HepG2 (cell line): ENCODE results near the gene USP14. TPM values are rescaled to one million over a fixed set of nuclear protein-coding genes. Genes with fewer than 3 reads are reported as not detected.

Experiments used
- ATAD3A ChIP-seq: sonication (generic); formaldehyde crosslinking; IDR thresholded peaks from 2 replicates; pipeline ENCODE4 v1.4.0; 2020; ENCODE audit warnings: missing genetic modification reagents
- CEBPB ChIP-seq: IDR thresholded peaks from 2 replicates; pipeline ENCODE4 v1.6.1; 2011; ENCODE audit warnings: low read depth, low read length, improper control_type of control experiment, borderline replicate concordance
- HMG20A ChIP-seq: IDR thresholded peaks from 2 replicates; pipeline ENCODE4 v1.6.1; 2016; ENCODE audit warnings: borderline replicate concordance
- NFYC ChIP-seq: IDR thresholded peaks from 2 replicates; pipeline ENCODE4 v1.6.1; 2016; ENCODE audit warnings: missing genetic modification reagents, missing compliant biosample characterization
- NR2F6 ChIP-seq, 2 experiments: IDR thresholded peaks; 2 replicates each; pipeline ENCODE4 v1.6.1; 2016; ENCODE audit warnings: antibody characterized with exemption in 1 of 2, mild to moderate bottlenecking in 1 of 2
- ONECUT2 ChIP-seq: sonication (generic); formaldehyde crosslinking; IDR thresholded peaks from 2 replicates; pipeline ENCODE4 v1.4.0; 2020; ENCODE audit warnings: missing genetic modification reagents
- RFXANK ChIP-seq: IDR thresholded peaks from 2 replicates; pipeline ENCODE4 v1.6.1; 2016
- SATB2 ChIP-seq: sonication (generic); formaldehyde crosslinking; IDR thresholded peaks from 2 replicates; pipeline ENCODE4 v1.5.0; 2020; ENCODE audit warnings: missing genetic modification reagents
- SIX1 ChIP-seq: sonication (generic); formaldehyde crosslinking; IDR thresholded peaks from 2 replicates; pipeline ENCODE4 v1.4.0; 2020; ENCODE audit warnings: missing genetic modification reagents, borderline replicate concordance
- ZBTB8A ChIP-seq: sonication (generic); formaldehyde crosslinking; IDR thresholded peaks from 2 replicates; pipeline ENCODE4 v1.4.0; 2020; ENCODE audit warnings: mild to moderate bottlenecking, low read depth, missing genetic modification reagents, borderline replicate concordance
- ZMYM4 ChIP-seq: sonication (generic); formaldehyde crosslinking; IDR thresholded peaks from 2 replicates; pipeline ENCODE4 v1.8.1; 2023; ENCODE audit warnings: mild to moderate bottlenecking, missing genetic modification reagents
- ZNF33B ChIP-seq: sonication (generic); formaldehyde crosslinking; IDR thresholded peaks from 2 replicates; pipeline ENCODE4 v1.5.1; 2020; ENCODE audit warnings: mild to moderate bottlenecking, missing genetic modification reagents
- ZNF441 ChIP-seq: sonication (generic); formaldehyde crosslinking; IDR thresholded peaks from 2 replicates; pipeline ENCODE4 v1.7.0; 2021; ENCODE audit warnings: missing genetic modification reagents, borderline replicate concordance
- ZNF567 ChIP-seq: sonication (generic); formaldehyde crosslinking; IDR thresholded peaks from 2 replicates; pipeline ENCODE4 v1.8.1; 2023; ENCODE audit warnings: mild to moderate bottlenecking, missing genetic modification reagents, borderline replicate concordance
- ZNF660 ChIP-seq: sonication (generic); formaldehyde crosslinking; IDR thresholded peaks from 2 replicates; pipeline ENCODE4 v1.5.1; 2020; ENCODE audit warnings: mild to moderate bottlenecking, low read depth, missing genetic modification reagents, borderline replicate concordance
- ZNF747 ChIP-seq: sonication (generic); formaldehyde crosslinking; IDR thresholded peaks from 2 replicates; pipeline ENCODE4 v1.8.1; 2023; ENCODE audit warnings: missing genetic modification reagents, mild to moderate bottlenecking, borderline replicate concordance
- polyA plus RNA-seq, 8 experiments: library from polyadenylated mRNA; depleted of rRNA in 3 of 8; stranded (reverse) in 7 of 8; unstranded in 1 of 8; fragments of >200 nt; fragmentation: Illumina TruSeq in 4 of 8; extraction: Trizol in 4 of 8; gene quantifications; 2 replicates each; pipeline versions ENCODE4 v1.2.1 to v1.2.3, GENCODE V29; 2011 to 2016; ENCODE audit warnings: low read depth in 4 of 8, missing spikeins in 1 of 8, mixed read lengths in 1 of 8; ENCODE audit not compliant: insufficient read depth in 1 of 8
- total RNA-seq, 5 experiments: library from RNA; depleted of rRNA; stranded (reverse); fragments of >200 nt; fragmentation: Illumina TruSeq; extraction: Trizol; gene quantifications; 2 replicates each; pipeline ENCODE4 v1.2.3, GENCODE V29; 2016; ENCODE audit warnings: low read depth in 1 of 5
- TF ChIP-seq, protein P1 (sequence below): IDR thresholded peaks from 2 replicates; pipeline ENCODE4 v1.6.1; 2016; ENCODE audit warnings: mild to moderate bottlenecking
- TF ChIP-seq, protein P2 (sequence below): sonication (generic); formaldehyde crosslinking; IDR thresholded peaks from 2 replicates; pipeline ENCODE4 v1.8.1; 2023; ENCODE audit warnings: missing genetic modification reagents, mild to moderate bottlenecking, borderline replicate concordance
- TF ChIP-seq, protein P3 (sequence below): sonication (generic); formaldehyde crosslinking; IDR thresholded peaks from 2 replicates; pipeline ENCODE4 v1.5.0; 2020; ENCODE audit warnings: missing genetic modification reagents, mild to moderate bottlenecking, borderline replicate concordance
- TF ChIP-seq, protein P4 (sequence below): sonication (generic); formaldehyde crosslinking; IDR thresholded peaks from 2 replicates; pipeline ENCODE4 v1.4.0; 2020; ENCODE audit warnings: missing genetic modification reagents
- TF ChIP-seq, protein P5 (sequence below): sonication (generic); formaldehyde crosslinking; IDR thresholded peaks from 2 replicates; pipeline ENCODE4 v1.4.0; 2020; ENCODE audit warnings: low read depth, missing genetic modification reagents

Gene USP14
- total and polyA plus RNA-seq, 2 of the 13 experiments (the other 11 are each of a cell fraction or from before 2014, with no cell fraction given) = 14.7 to 16.6 TPM

DNA sequence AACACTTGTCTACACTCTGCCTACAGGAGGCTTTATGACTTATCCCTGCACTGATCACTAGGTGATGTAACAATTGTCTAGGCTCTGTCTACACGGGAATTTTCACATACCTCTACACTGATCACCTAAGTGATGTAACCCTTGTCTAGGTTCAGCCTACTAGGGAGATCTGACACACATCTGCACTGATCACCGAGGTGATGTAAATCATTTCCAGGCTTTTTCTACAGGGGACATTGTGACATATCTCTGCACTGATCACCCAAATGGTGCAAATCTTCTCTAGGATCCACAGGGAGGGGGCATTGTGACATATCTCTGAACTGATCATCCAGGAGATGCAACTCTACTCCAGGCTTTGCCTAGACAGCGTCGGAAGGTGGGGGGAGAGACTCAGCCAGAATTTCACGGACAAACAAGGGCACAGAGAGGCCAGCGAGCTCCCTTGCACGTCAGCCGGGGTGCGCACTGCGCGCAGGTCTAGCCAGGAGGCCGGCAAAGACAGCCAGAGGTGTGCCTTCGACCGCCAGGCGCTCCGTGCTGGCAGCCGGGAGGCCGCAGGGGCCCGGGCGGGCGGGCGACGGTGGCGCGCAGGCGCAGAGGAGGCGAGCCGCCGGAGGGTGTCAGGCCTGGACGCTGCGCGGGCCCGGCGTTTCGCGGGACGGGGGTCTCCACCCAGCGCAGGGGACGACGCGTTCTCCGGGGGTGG lies 46.9 kb upstream of the USP14 start (continued):
- TF ChIP-seq, protein P1, sequence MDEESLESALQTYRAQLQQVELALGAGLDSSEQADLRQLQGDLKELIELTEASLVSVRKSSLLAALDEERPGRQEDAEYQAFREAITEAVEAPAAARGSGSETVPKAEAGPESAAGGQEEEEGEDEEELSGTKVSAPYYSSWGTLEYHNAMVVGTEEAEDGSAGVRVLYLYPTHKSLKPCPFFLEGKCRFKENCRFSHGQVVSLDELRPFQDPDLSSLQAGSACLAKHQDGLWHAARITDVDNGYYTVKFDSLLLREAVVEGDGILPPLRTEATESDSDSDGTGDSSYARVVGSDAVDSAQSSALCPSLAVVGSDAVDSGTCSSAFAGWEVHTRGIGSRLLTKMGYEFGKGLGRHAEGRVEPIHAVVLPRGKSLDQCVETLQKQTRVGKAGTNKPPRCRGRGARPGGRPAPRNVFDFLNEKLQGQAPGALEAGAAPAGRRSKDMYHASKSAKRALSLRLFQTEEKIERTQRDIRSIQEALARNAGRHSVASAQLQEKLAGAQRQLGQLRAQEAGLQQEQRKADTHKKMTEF (CRISPR knock-in tag) = no peak
- TF ChIP-seq ONECUT2 (CRISPR knock-in tag) (no peak), ZBTB8A (CRISPR knock-in tag) (no peak), ZNF441 (no peak; the same call in 1 of the 2 replicates), ZNF33B (CRISPR knock-in tag) (no peak), HMG20A (CRISPR knock-in tag) (no peak), NR2F6 (IDR thresholded peaks at IDR 0.05) (no peak), NR2F6 (CRISPR knock-in tag; IDR thresholded peaks at IDR 0.05) (no peak), ZNF660 (CRISPR knock-in tag) (no peak), ZNF747 (CRISPR knock-in tag) (no peak), SATB2 (CRISPR knock-in tag) (no peak), SIX1 (CRISPR knock-in tag) (no peak), ZNF567 (CRISPR knock-in tag) (no peak), NFYC (CRISPR knock-in tag) (no peak), RFXANK (no peak), ATAD3A (CRISPR knock-in tag) (no peak), CEBPB (peak; percentile 38; the same call in 1 of the 2 replicates), ZMYM4 (peak; percentile 60; the same call in 1 of the 2 replicates)
- TF ChIP-seq, protein P2, sequence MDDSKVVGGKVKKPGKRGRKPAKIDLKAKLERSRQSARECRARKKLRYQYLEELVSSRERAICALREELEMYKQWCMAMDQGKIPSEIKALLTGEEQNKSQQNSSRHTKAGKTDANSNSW (CRISPR knock-in tag) = peak; percentile 80; the same call in 1 of the 2 replicates
- TF ChIP-seq, protein P3, sequence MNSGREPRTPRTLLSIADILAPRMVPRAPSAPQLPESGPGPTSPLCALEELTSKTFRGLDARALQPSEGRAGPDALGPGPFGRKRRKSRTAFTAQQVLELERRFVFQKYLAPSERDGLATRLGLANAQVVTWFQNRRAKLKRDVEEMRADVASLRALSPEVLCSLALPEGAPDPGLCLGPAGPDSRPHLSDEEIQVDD (CRISPR knock-in tag) = peak; percentile 94
- TF ChIP-seq, protein P4, sequence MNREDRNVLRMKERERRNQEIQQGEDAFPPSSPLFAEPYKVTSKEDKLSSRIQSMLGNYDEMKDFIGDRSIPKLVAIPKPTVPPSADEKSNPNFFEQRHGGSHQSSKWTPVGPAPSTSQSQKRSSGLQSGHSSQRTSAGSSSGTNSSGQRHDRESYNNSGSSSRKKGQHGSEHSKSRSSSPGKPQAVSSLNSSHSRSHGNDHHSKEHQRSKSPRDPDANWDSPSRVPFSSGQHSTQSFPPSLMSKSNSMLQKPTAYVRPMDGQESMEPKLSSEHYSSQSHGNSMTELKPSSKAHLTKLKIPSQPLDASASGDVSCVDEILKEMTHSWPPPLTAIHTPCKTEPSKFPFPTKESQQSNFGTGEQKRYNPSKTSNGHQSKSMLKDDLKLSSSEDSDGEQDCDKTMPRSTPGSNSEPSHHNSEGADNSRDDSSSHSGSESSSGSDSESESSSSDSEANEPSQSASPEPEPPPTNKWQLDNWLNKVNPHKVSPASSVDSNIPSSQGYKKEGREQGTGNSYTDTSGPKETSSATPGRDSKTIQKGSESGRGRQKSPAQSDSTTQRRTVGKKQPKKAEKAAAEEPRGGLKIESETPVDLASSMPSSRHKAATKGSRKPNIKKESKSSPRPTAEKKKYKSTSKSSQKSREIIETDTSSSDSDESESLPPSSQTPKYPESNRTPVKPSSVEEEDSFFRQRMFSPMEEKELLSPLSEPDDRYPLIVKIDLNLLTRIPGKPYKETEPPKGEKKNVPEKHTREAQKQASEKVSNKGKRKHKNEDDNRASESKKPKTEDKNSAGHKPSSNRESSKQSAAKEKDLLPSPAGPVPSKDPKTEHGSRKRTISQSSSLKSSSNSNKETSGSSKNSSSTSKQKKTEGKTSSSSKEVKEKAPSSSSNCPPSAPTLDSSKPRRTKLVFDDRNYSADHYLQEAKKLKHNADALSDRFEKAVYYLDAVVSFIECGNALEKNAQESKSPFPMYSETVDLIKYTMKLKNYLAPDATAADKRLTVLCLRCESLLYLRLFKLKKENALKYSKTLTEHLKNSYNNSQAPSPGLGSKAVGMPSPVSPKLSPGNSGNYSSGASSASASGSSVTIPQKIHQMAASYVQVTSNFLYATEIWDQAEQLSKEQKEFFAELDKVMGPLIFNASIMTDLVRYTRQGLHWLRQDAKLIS (CRISPR knock-in tag) = no peak
- TF ChIP-seq, protein P5, sequence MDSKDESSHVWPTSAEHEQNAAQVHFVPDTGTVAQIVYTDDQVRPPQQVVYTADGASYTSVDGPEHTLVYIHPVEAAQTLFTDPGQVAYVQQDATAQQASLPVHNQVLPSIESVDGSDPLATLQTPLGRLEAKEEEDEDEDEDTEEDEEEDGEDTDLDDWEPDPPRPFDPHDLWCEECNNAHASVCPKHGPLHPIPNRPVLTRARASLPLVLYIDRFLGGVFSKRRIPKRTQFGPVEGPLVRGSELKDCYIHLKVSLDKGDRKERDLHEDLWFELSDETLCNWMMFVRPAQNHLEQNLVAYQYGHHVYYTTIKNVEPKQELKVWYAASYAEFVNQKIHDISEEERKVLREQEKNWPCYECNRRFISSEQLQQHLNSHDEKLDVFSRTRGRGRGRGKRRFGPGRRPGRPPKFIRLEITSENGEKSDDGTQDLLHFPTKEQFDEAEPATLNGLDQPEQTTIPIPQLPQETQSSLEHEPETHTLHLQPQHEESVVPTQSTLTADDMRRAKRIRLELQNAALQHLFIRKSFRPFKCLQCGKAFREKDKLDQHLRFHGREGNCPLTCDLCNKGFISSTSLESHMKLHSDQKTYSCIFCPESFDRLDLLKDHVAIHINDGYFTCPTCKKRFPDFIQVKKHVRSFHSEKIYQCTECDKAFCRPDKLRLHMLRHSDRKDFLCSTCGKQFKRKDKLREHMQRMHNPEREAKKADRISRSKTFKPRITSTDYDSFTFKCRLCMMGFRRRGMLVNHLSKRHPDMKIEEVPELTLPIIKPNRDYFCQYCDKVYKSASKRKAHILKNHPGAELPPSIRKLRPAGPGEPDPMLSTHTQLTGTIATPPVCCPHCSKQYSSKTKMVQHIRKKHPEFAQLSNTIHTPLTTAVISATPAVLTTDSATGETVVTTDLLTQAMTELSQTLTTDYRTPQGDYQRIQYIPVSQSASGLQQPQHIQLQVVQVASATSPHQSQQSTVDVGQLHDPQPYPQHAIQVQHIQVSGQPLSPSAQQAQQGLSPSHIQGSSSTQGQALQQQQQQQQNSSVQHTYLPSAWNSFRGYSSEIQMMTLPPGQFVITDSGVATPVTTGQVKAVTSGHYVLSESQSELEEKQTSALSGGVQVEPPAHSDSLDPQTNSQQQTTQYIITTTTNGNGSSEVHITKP (CRISPR knock-in tag) = no peak
